ENCODE data around the gene MSL3B.
"Not testable (repeated sequence)": the region's sequence is repeated elsewhere in the genome, so short reads cannot be mapped to it uniquely, and the experiment has no call there.

Gene MSL3B

DNA sequence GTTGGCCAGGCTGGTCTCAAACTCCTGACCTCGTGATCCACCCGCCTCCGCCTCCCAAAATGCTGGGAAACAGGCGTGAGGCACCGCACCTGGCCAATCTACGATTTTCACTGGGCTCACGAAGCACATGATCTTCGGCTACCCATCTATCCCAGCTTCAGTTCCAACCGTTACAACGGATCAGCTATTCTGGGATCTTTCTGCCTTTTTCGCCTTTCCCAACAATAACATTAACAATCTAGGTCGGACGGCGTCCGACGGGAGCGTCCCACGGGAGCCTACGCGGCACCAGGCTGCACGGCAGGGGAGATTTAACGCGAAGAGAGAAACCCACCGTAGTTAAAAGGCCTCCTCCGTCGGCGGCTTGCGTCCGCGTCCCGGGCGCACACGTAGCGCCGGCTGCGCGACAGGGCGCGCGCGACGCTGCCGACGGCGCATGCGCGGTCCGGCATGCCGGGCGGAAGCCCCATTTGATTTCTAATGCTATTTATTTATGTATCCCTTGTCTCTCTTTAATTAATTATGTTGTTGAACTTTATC lies at the start of gene MSL3B:
MSL3B (minus strand) TSS at position 394 of the 540 bp plus-strand sequence.
- peak in 2 of 4 donors; percentile 13 to 18 for DNase-seq (ENCODE audit: low read depth in 4 of 4, low spot score in 2 of 4)

DNA sequence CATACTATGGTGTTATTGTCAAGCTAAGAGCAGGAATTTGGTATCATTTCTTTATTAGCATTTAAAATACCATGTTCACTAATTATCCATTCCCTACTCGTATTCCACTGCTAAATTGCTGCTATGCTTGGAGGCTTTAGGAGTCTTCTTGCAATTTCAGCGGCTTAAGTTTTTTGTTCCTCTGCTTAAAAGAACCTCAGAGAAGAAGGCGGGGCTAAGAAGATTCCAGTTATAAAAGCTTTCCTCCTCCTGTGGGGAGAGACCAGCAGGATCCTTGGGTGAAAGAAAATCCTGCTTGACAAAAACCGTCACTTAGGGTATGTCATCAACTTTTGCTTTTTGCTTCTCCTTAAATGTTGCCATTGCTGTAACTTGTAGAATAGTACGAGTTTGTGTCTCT lies 48.9 kb upstream of the MSL3B start, which contains the start of gene TRPM8:
TRPM8 (plus strand) TSS at position 258 of the 400 bp plus-strand sequence. CDS start 9,165 bp downstream, outside the sequence.
- no peak for DNase-seq (ENCODE audit: low read depth in 4 of 4, low spot score in 2 of 4)

- DNase-seq (ENCODE audit: low read depth in 4 of 4, low spot score in 2 of 4): no peak
Observed at GRCh38 chr2:233915128-233915527, 46.9 kb upstream of the MSL3B start.

GRCh38 chr2:233912691-233913423 lies 44.7 kb upstream of the MSL3B start:
- DNase-seq (ENCODE audit: low read depth in 4 of 4, low spot score in 2 of 4): peak; percentile 13 to 57 (median 39)

DNA sequence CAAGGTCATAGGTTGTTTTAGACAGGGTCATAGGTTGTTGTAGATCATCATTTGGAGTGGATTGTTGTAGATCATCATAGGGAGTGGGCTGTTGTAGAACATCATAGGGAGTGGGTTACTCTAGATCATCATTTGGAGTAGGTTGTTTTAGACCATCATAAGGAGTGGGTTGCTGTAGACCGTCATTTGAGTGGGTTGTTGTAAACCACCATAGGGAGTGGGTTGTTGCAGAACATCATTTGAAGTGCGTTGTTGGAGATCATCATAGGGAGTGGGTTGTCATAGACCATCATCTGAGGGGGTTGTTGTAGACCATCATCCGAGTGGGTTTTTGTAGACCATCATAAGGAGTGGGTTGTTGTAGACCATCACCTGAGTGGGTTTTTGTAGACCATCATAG lies 39.4 kb upstream of the MSL3B start:
- DNase-seq (ENCODE audit: low read depth in 4 of 4, low spot score in 2 of 4): no peak

GRCh38 chr2:233905945-233906344 lies 37.8 kb upstream of the MSL3B start:
- DNase-seq (ENCODE audit: low read depth in 4 of 4, low spot score in 2 of 4): no peak

DNA sequence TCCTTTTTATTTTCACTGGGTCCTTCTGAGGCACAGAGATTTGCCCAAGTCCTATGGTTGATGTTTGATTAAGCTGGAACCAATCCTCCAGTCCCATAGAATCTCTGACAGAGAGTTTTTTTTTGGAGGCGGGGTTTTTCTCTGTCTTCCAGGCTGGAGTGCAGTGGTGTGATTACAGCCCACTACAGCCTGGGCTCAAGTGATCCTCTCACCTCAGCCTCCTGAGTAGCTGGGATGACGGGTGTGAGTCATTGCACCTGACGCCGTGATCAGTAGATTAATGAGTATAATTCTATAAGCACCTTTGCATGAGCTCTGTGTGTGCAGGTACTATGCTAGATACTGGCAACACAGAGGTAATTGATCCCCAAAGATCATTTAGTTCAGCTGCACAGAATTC lies 33.7 kb upstream of the MSL3B start:
- DNase-seq (ENCODE audit: low read depth in 4 of 4, low spot score in 2 of 4): no peak

- DNase-seq (ENCODE audit: low read depth in 4 of 4, low spot score in 2 of 4): no peak
Observed at GRCh38 chr2:233901367-233901766, 33.2 kb upstream of the MSL3B start.

DNA sequence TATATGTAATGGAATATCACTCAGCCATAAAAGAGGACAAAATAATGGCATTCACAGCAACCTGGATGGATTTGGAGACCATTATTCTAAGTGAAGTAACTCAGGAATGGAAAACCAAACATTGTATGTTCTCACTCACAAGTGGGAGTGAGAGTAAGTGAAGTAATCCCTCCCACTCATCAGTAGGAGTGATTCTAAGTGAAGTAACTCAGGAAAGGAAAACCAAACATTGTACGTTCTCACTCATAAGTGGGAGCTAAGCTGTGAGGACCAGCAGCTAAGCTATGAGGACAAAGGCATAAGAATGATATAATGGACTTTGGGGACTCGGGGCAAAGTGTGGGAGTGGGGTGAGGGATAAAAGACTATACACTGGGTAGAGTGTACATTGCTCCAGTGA lies 28.1 kb upstream of the MSL3B start:
- not testable (repeated sequence) for DNase-seq (ENCODE audit: low read depth in 4 of 4, low spot score in 2 of 4)

DNA sequence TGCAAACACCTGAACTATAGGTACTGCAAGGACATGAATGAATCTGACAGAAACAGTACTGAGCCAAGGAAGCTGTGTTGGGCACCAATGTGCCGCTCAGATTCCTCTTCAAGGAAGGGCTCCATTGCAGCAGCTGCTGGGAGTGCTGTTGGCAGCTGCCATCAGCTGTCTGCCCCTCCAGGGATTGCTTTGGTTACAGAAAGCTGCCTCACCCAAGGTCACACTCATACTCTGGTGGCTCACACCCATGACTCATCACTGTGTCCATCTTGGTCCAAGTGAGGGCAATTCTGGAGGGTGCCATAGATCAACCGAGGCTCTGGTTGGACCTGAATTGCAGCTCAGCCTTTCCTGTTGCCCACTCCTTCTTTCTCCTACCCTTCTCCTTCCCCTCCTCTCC lies 24.6 kb upstream of the MSL3B start:
- no peak for DNase-seq (ENCODE audit: low read depth in 4 of 4, low spot score in 2 of 4)

- DNase-seq (ENCODE audit: low read depth in 4 of 4, low spot score in 2 of 4): no peak
Observed at GRCh38 chr2:233882353-233882752, 14.2 kb upstream of the MSL3B start.

GRCh38 chr2:233872125-233872524 lies 3.9 kb upstream of the MSL3B start:
- not testable (repeated sequence) for DNase-seq (ENCODE audit: low read depth in 4 of 4, low spot score in 2 of 4)

DNA sequence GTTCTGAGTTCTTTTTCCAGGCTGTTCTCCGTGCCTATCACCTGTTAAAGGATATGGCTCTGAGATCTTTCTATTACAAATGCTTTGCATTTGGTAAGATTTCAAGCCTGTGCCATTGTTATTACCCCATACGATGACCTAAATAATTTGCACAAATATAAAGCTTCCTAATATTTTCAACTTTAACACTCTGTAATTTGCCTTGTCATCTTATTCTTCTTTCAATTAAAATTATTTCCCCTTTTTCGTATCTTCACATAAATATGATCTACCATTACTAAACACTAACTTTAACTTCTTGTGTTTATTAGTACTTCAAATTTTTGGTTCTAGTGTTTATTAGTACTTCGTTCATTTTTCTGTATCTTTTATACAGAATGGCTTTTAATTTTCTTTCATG lies 3.2 kb upstream of the MSL3B start:
- no peak for DNase-seq (ENCODE audit: low read depth in 4 of 4, low spot score in 2 of 4)

DNA sequence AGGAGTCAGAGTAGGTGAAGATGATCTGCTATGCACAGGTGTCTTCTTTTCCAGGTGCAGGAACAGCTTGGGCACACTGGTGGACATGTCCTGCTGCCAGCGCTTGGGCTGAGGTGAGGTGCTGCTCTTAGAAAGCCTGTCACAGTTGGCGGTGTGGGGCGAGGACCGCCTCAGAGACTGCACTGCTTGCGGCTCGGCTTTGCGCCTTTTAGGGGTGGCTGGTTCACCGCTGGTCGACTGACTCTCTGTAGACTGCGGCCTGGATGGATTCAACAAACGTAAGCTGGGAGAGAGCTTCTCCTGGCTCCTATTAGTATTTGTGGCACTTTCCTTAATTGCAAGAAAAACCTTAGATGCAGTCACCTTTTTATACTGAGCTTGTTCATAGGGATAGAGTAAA lies 1.7 kb downstream of the MSL3B start:
- no peak for DNase-seq (ENCODE audit: low read depth in 4 of 4, low spot score in 2 of 4)

DNA sequence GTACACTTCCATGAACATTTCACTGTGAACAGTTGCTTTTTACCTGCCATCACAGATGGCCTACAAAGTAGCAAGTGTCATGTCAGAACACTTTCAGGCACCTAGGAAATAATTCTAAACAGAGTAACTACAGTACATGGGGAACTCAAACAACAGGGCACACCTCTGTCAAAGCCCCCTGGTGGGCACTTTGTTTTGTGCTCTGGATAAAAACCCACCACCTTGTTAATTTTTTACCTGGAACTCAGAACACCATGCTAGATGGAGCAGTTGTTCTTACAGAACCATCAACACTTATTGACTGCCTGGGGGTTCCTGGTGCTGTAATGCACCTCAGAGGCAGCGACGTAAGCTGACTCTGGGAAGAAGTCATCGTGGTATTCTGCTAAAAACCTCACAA lies 2.3 kb downstream of the MSL3B start:
- DNase-seq (ENCODE audit: low read depth in 4 of 4, low spot score in 2 of 4): no peak

DNA sequence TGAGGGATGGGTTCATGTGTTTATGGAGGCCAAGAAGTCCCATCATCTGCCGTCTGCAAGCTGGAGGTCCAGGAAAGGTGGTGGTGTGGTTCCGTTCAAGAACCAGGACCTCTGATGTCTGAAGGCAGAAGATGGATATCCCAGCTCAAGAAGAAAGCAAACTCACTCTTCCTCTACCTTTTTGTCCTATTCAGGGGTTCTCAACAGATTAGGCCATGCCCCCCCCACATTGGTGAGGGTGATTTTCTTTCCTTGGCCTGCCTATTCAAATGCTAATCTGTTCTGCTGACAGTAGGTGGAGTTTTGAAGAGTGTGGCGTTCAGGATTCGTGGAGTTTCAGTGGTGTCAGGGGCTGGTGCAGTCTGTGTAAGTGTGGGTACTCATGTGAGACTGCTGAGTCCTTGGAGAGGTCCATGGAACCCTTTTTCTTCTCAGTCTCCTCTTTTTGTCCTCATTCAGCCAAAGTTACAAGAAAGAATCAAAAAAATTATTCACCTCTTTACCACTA lies 5.9 kb downstream of the MSL3B start:
- no peak for DNase-seq (ENCODE audit: low read depth in 4 of 4, low spot score in 2 of 4)

GRCh38 chr2:233858331-233858730 lies 9.9 kb downstream of the MSL3B start:
- no peak for DNase-seq (ENCODE audit: low read depth in 4 of 4, low spot score in 2 of 4)

DNA sequence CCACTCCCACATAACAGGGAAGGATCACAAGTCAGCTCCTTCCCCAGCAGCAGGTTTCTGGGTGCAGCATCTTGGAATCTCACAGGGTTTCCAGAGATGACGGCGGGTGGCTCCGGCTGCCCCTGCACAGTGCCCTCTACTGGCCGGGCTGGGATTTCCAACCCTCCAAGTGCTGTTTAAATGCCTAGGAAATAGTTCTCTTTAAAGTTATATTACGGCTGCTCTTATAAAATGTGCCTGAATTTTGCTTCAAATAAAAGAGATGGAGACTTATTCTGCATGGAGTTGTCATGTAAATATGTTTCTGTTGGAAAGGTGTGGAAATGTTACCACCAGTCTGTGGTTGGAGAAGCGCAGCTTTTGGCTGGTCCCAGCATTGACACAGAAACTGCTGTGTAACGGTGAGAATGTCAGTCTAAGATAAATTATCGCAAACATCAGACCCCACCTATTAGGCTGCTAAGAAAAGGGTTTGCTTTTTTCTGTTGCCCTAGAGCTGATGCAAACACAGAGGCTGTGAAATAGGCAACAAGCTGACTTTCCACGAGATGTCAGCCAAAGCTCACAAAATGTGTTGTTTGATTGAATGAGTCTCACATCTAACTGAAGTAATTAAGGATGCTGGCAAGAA lies 10.6 kb downstream of the MSL3B start:
- DNase-seq (ENCODE audit: low read depth in 4 of 4, low spot score in 2 of 4): no peak

DNA sequence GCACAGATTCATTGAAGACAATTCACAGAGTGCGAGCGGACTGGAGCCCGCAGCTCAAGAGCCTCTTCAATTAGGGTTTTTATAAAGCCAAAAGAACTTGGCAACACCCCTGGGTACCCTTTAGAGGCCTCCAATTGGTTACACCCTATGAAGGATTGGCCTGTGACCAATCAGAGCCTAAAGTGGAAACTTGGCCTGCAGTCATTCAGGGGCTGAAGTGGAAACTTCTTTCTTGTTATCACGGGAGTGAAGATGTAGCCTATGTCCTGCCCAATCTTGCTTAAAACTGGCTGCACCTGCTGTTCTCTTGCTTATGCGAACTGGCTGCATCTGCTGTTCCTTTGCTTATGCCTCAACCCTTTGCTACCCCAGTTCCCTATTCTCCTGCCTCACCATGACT lies 12.0 kb downstream of the MSL3B start:
- DNase-seq (ENCODE audit: low read depth in 4 of 4, low spot score in 2 of 4): no peak

DNA sequence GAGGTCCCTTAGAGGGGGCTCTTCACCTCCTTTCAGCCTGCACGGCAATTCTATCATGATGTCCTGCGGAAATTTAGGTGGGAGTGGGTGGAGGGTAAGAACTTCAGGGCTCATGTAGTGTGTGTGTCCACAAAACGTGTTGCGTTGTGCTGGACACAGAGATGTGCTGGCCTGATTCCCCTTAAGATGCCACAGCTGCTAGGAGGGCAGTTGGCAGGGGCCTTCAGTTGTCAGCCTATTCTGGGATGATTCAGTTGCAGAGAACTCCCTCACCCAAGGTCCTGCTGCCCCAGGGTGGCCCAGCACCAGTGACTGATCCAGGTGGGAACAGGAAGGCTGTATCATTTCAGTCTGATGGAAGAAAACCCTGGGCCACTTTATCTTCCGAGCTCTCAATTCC lies 12.8 kb downstream of the MSL3B start:
- no peak for DNase-seq (ENCODE audit: low read depth in 4 of 4, low spot score in 2 of 4)

DNA sequence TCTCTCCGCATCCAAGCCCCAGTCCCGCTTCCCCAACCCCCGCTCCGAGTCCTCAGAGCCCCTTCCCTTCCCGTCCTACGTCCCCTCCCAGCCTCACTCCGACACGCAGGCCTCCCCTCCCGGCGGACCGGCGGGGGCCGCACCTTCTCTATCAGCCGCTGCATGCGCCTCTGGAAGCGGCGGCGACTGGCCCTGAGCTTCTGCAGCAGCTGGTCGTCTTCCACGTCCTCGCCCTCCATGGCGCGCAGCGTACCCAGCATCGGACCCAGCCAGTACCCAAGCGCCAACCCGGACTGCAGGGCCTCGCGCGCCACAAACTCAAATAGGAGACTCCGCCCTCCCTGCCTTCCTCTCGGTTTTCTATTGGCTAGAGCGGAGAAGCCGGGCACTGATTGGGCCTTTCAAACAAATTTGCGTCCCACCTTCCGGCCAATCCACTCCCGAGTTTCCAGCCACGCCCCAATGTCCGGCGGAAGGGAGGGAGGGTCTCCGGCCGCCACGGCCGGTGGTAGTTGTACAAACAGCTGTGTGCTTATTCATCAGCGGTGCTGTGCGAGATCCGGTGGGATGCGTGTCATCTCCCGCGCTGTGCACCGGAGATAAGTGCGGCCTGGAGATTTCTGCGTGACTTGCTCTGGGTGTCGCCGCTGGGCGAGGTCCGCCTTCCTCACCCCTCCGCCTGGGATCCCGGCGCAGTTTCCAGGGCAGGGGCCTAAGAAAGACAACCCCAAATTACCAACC lies 13.8 kb downstream of the MSL3B start, which contains the start of gene HJURP:
HJURP (minus strand) TSS at position 295 of the 741 bp plus-strand sequence; CDS start at position 260, 35 bp downstream.
- DNase-seq (ENCODE audit: low read depth in 4 of 4, low spot score in 2 of 4): peak; percentile 85 to 93 (median 90)

All from left renal cortex interstitium (tissue), 4 donors.